Measurements from ENCODE around the gene SIRPD. TPM values are rescaled to one million over a fixed set of nuclear protein-coding genes. Genes with fewer than 3 reads are reported as not detected.

The SIRPD gene
- total and polyA plus RNA-seq, 4 donors: 0.28 to 1.9 (median 0.80) TPM

DNA sequence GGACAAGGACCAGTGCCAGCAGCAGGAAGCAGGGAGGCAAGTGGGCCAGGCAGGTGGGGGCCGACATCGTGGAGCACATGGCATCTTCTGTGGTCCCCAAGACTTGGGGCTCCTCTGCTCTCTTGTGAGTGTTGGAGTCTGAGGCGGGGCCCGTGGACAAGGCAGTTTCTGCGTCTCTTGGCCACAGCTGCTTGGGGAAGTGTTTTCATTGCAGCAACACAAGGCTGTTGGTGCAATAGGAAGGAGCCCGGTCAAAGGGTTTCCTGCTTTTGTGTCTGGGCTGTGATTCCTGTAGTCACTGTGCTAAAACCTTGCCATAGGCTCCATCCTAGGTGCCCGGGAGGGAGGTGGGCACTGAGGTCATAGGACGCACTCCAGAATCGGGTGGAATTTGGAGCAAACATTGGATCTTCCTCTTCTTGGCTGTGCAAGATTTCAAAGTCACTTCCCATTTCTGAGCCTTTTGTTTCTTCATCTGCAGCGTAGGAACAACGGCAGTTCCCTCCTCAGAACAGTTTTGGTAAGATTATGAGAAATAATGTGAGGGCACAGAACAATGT lies 66.1 kb downstream of the SIRPD start, which contains the start of gene SIRPB2:
SIRPB2 (minus strand) TSS at position 140 of the 560 bp plus-strand sequence; CDS start at position 79, 61 bp downstream.
- H3K9ac ChIP-seq (ENCODE audit: insufficient read depth in 1 of 2, low read length in 2 of 2): no peak within 1 kb of the TSS
- TF ChIP-seq, protein P1, sequence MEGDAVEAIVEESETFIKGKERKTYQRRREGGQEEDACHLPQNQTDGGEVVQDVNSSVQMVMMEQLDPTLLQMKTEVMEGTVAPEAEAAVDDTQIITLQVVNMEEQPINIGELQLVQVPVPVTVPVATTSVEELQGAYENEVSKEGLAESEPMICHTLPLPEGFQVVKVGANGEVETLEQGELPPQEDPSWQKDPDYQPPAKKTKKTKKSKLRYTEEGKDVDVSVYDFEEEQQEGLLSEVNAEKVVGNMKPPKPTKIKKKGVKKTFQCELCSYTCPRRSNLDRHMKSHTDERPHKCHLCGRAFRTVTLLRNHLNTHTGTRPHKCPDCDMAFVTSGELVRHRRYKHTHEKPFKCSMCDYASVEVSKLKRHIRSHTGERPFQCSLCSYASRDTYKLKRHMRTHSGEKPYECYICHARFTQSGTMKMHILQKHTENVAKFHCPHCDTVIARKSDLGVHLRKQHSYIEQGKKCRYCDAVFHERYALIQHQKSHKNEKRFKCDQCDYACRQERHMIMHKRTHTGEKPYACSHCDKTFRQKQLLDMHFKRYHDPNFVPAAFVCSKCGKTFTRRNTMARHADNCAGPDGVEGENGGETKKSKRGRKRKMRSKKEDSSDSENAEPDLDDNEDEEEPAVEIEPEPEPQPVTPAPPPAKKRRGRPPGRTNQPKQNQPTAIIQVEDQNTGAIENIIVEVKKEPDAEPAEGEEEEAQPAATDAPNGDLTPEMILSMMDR (IDR thresholded peaks at IDR 0.05; ENCODE audit: control extremely low read depth, extremely low read depth): no peak
- DNase-seq: peak; percentile 13 to 33 (median 19)

DNA sequence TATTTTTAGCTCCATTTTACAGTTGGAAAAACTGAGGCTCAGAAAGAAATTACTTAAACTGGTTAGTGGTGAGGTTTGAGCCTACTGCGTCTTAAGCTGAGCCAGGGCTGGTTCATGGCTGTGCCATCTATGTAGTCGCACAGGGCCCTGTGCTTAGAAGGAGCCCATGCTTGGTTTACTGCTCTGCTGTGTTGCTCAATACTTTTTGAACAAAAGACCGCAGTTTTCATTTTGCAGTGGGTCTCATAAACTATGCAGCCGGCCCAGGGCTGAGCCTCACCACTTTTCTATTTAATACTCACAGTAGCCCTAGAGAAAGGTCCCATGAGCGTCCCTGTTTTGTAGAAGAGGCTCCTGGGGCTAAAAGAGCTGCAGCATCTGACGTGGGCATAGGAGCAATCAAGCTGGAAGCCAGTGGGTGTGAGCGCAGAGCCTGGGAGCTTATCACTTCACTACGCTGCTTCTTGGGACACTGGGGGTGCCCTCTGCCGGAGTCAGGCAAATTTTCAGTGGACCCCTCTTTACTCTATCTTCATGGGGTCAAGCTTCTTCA lies 66.8 kb downstream of the SIRPD start:
- no peak for ATAC-seq (ENCODE audit: insufficient read depth, low FRiP score)
- H3K27ac ChIP-seq (ENCODE audit: low read depth in 1 of 2, low read length in 1 of 2): peak overlapping the region in 1 of 2 donors; percentile 89
- no peak overlapping the region for H3K9ac ChIP-seq (ENCODE audit: insufficient read depth in 1 of 2, low read length in 2 of 2)

More for the DNA sequence above, 66.1 kb downstream of the SIRPD start, which contains the start of gene SIRPB2:
- H3K4me3 ChIP-seq: no peak within 1 kb of the TSS
- H3K27me3 ChIP-seq (ENCODE audit: control insufficient read depth in 3 of 3, insufficient read depth in 3 of 3, low read length in 2 of 3): peaks cover 0 to 7% (median 2%) of the 10 kb centered on the region in 3 donors
- peak; percentile 43 for ATAC-seq (ENCODE audit: insufficient read depth, low FRiP score)
- peak within 1 kb of the TSS in 1 of 2 donors; percentile 89 for H3K27ac ChIP-seq (ENCODE audit: low read depth in 1 of 2, low read length in 1 of 2)
- peaks cover 0 to 4% (median 0%) of the 10 kb centered on the region in 5 donors for H3K4me1 ChIP-seq (ENCODE audit: control insufficient read depth in 5 of 5, insufficient read depth in 5 of 5, low read length in 5 of 5)
- H3K36me3 ChIP-seq (ENCODE audit: control insufficient read depth in 4 of 4, insufficient read depth in 4 of 4, low read length in 4 of 4): no peaks in the 10 kb centered on the region
- H3K9me3 ChIP-seq (ENCODE audit: control insufficient read depth in 4 of 4, insufficient read depth in 3 of 4, low read length in 3 of 4): peaks cover 0 to 2% (median 0%) of the 10 kb centered on the region in 4 donors
- WGBS, 2 donors: 18 to 42% methylated on average over 11 of the region's 11 CpGs

DNA sequence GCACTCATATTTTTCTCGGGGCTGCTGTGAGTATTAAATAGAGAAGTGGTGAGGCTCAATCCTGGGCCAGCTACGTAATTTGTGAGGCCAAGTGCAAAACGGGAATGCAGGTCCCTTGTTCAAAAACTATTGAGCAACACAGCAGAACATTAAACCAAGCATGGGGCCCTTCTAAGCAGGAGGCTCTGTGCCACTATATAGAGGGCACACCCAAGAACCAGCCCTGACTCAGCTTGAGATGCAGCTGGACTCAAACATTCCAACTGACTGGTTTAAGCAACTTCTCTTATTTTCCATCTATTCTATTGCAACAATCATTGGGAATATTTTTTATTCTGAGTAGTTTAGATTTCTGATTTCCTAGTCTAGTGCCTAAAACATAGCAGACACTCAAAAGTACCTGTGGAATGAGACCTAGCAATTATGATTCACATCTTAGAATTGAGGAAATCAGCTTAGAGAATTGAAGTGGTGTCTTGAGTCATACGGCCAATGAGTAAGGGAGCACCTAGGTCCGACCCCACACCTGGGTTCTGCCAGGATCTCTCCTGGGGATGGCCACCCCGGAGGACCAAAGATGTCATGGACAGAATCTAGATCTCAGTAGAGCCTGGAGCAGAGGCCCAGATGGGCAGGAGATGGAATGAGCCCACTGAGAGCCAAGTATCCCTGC lies 67.6 kb downstream of the SIRPD start:
- 43 to 53% methylated on average over 6 of the region's 6 CpGs for WGBS, 2 donors
- Histone ChIP-seq H3K27ac (ENCODE audit: low read depth in 1 of 2, low read length in 1 of 2) (peak overlapping the region in 1 of 2 donors; percentile 68), H3K4me3 (no peak overlapping the region), H3K9ac (ENCODE audit: insufficient read depth in 1 of 2, low read length in 2 of 2) (no peak overlapping the region), H3K9me3 (ENCODE audit: control insufficient read depth in 4 of 4, insufficient read depth in 3 of 4, low read length in 3 of 4) (peaks cover 0 to 2% (median 0%) of the 10 kb centered on the region in 4 donors), H3K36me3 (ENCODE audit: control insufficient read depth in 4 of 4, insufficient read depth in 4 of 4, low read length in 4 of 4) (no peaks in the 10 kb centered on the region), H3K27me3 (ENCODE audit: control insufficient read depth in 3 of 3, insufficient read depth in 3 of 3, low read length in 2 of 3) (peaks cover 0 to 7% (median 2%) of the 10 kb centered on the region in 3 donors), H3K4me1 (ENCODE audit: control insufficient read depth in 5 of 5, insufficient read depth in 5 of 5, low read length in 5 of 5) (peaks cover 0 to 4% (median 0%) of the 10 kb centered on the region in 5 donors)
- peak; percentile 71 for ATAC-seq (ENCODE audit: insufficient read depth, low FRiP score)
- DNase-seq: no peak
- TF ChIP-seq, protein P1 (IDR thresholded peaks at IDR 0.05; ENCODE audit: control extremely low read depth, extremely low read depth): no peak

More for the DNA sequence above, 66.8 kb downstream of the SIRPD start:
- 40 to 64% methylated on average over 9 of the region's 9 CpGs for WGBS, 2 donors
- Histone ChIP-seq H3K9me3 (ENCODE audit: control insufficient read depth in 4 of 4, insufficient read depth in 3 of 4, low read length in 3 of 4) (peaks cover 0 to 2% (median 0%) of the 10 kb centered on the region in 4 donors), H3K27me3 (ENCODE audit: control insufficient read depth in 3 of 3, insufficient read depth in 3 of 3, low read length in 2 of 3) (peaks cover 0 to 7% (median 2%) of the 10 kb centered on the region in 3 donors), H3K4me3 (no peak overlapping the region), H3K4me1 (ENCODE audit: control insufficient read depth in 5 of 5, insufficient read depth in 5 of 5, low read length in 5 of 5) (peaks cover 0 to 4% (median 0%) of the 10 kb centered on the region in 5 donors), H3K36me3 (ENCODE audit: control insufficient read depth in 4 of 4, insufficient read depth in 4 of 4, low read length in 4 of 4) (no peaks in the 10 kb centered on the region)
- TF ChIP-seq, protein P1 (IDR thresholded peaks at IDR 0.05; ENCODE audit: control extremely low read depth, extremely low read depth): no peak
- no peak for DNase-seq

All from lung (tissue), 12 donors.